HL-60 (cell line): ENCODE data around the gene SDK1.

Source experiments
- DNase-seq, 2 experiments: peaks; one replicate each; pipeline ENCODE4 v3.0.0-alpha.2; 2010 to 2020; ENCODE audit warnings: low read depth in 1 of 2, low spot score in 1 of 2
- H3K27ac ChIP-seq: fragments of 250-450 bp; sonication (Bioruptor Pico); replicated peaks from 2 replicates; pipeline ENCODE4 v1.5.1; 2020; ENCODE audit warnings: mild to moderate bottlenecking, moderate library complexity
- H3K27me3 ChIP-seq: fragments of 250-450 bp; sonication (Bioruptor Pico); 2 replicates; pipeline ENCODE4 v1.5.1; 2021; ENCODE audit warnings: mild to moderate bottlenecking, moderate library complexity; ENCODE audit not compliant: insufficient read depth, poor library complexity, severe bottlenecking
- H3K4me3 ChIP-seq: replicated peaks from 2 replicates; pipeline ENCODE4 v1.5.1; 2011; ENCODE audit warnings: mild to moderate bottlenecking, control low read depth, low read length; ENCODE audit not compliant: insufficient read depth
- CTCF ChIP-seq: IDR thresholded peaks from one replicate; pipeline ENCODE4 v1.5.1; 2011; ENCODE audit warnings: low read length, control low read depth, inconsistent platforms; ENCODE audit not compliant: insufficient read depth
- GABPA ChIP-seq: IDR thresholded peaks from 2 replicates; pipeline ENCODE4 v1.6.1; 2012; ENCODE audit warnings: low read depth
- POLR2AphosphoS5 ChIP-seq: IDR thresholded peaks from 2 replicates; pipeline ENCODE4 v1.6.1; 2012; ENCODE audit warnings: low read depth
- SPI1 ChIP-seq: IDR thresholded peaks from 2 replicates; pipeline ENCODE4 v1.6.1; 2012; ENCODE audit warnings: low read depth, mild to moderate bottlenecking, borderline replicate concordance
- TF ChIP-seq, protein P1 (sequence below): IDR thresholded peaks from 2 replicates; pipeline ENCODE4 v1.6.1; 2012; ENCODE audit warnings: low read depth; ENCODE audit not compliant: insufficient replicate concordance

SDK1 gene

DNA sequence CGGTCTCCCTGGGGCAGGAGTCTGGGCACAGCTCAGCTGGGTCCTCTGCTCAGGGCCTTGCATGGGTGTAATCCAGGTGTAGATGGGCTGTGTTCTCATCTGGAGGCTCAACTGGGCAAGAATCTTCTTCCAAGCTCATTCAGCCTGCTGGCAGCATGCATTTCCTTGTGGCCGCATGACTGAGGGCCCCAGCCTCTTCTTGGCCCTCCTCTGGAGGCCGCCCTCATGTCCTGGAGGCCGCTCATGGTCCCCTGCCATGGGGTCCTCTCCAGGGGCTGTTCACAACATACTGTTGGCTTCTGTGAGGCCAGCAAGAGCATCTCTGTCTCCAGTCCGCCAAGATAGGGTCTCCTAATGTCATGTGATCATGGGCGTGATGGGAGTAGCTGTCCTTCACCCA lies 943.6 kb downstream of the SDK1 start:
- no peak overlapping the region for H3K4me3 ChIP-seq
- H3K27ac ChIP-seq = no peak overlapping the region
- TF ChIP-seq SPI1 (no peak), GABPA (no peak), CTCF (no peak), POLR2AphosphoS5 (no peak)
- TF ChIP-seq, protein P1, sequence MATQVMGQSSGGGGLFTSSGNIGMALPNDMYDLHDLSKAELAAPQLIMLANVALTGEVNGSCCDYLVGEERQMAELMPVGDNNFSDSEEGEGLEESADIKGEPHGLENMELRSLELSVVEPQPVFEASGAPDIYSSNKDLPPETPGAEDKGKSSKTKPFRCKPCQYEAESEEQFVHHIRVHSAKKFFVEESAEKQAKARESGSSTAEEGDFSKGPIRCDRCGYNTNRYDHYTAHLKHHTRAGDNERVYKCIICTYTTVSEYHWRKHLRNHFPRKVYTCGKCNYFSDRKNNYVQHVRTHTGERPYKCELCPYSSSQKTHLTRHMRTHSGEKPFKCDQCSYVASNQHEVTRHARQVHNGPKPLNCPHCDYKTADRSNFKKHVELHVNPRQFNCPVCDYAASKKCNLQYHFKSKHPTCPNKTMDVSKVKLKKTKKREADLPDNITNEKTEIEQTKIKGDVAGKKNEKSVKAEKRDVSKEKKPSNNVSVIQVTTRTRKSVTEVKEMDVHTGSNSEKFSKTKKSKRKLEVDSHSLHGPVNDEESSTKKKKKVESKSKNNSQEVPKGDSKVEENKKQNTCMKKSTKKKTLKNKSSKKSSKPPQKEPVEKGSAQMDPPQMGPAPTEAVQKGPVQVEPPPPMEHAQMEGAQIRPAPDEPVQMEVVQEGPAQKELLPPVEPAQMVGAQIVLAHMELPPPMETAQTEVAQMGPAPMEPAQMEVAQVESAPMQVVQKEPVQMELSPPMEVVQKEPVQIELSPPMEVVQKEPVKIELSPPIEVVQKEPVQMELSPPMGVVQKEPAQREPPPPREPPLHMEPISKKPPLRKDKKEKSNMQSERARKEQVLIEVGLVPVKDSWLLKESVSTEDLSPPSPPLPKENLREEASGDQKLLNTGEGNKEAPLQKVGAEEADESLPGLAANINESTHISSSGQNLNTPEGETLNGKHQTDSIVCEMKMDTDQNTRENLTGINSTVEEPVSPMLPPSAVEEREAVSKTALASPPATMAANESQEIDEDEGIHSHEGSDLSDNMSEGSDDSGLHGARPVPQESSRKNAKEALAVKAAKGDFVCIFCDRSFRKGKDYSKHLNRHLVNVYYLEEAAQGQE = no peak
- no peaks in the 10 kb centered on the region for H3K27me3 ChIP-seq
- DNase-seq = no peak

DNA sequence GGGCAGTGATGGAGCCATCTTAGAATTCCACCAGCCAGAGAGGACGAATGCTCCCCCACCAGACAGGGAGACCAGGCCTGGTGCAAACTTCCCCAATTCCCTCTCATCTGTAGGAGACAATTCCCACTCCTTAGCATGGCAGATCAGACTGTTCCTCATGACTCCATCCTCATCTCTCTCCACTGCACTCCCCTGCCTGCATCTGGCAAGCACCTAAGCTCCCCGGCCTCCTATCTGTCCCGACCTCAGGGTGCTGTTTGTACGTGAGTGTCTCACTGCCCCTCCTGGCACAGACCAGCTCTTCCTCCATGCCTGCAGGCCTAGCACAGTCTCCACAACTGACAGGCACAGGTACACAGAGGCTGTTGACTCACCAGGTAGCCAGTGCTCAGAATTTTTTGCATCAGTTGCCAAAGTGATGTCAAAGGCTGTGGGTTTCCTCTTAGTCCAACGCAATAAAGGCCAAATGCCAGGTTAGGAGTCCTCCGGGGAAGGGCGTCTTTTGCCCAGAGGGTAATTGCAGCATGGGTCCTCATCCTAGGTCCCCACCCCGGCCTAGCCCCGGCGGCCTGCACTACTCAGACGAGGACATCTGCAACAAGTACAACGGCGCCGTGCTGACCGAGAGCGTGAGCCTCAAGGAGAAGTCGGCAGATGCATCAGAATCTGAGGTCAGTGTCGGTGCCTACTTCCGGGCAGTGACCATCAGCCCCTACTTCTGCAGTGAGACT lies 944.2 kb downstream of the SDK1 start:
- H3K4me3 ChIP-seq = no peak overlapping the region
- DNase-seq = no peak
- H3K27me3 ChIP-seq = no peaks in the 10 kb centered on the region
- H3K27ac ChIP-seq = no peak overlapping the region
- no peak for TF ChIP-seq GABPA
- TF ChIP-seq POLR2AphosphoS5 = no peak
- TF ChIP-seq, protein P1 = no peak
- no peak for TF ChIP-seq SPI1
- no peak for TF ChIP-seq CTCF

GRCh38 chr7:4245866-4246470 lies 944.9 kb downstream of the SDK1 start:
- no peak overlapping the region for H3K27ac ChIP-seq
- TF ChIP-seq SPI1 = no peak
- no peak for TF ChIP-seq CTCF
- no peaks in the 10 kb centered on the region for H3K27me3 ChIP-seq
- no peak overlapping the region for H3K4me3 ChIP-seq
- no peak for DNase-seq

DNA sequence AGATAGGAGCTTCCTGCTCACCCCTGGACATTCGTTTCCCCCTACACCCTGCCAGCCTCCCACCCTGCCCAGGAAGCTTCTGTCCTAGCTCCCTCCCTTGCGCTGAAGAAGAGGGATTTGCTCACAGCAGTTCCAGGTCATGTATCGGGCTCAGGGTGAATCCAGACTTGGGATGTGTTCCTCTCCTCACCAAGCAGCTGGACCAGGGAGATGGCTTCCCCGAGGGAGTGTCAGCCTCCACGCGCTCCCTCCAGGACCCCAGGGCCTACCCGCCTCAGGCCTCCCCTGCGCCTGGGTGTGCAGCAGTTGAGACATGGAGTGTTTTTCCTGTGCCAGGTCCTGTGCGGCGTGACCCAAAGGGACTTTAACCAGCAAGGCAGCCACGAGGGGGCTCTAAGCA lies 945.5 kb downstream of the SDK1 start:
- no peak overlapping the region for H3K27ac ChIP-seq
- H3K27me3 ChIP-seq = no peaks in the 10 kb centered on the region
- DNase-seq = no peak
- H3K4me3 ChIP-seq = no peak overlapping the region
- TF ChIP-seq CTCF (no peak), SPI1 (no peak), POLR2AphosphoS5 (no peak), GABPA (no peak)
- TF ChIP-seq, protein P1 = no peak
